ENCODE results near the gene LMO1. TPM values are rescaled to one million over a fixed set of nuclear protein-coding genes. Genes with fewer than 3 reads are reported as not detected.
A peak's percentile ranks its signal among the peaks of the same experiment; 100 is the strongest.

The LMO1 gene
- total RNA-seq (2013; cell fraction: nucleolus; rRNA removed), result not detected in 2 replicates
- total RNA-seq (2014; rRNA removed), result not detected in 2 replicates
- not detected in 2 replicates for total RNA-seq (2014; rRNA removed; fragmentation: Illumina TruSeq; extraction: Trizol)
- total RNA-seq (2021), result not detected in 2 replicates
- not detected for polyA plus RNA-seq (2011; ENCODE audit: low read depth)
- not detected in 2 replicates for polyA plus RNA-seq (2011; rRNA removed)
- polyA plus RNA-seq (2011; cell fraction: cytosol; rRNA removed), result not detected in 2 replicates
- polyA plus RNA-seq (2011; cell fraction: nucleus; rRNA removed), result not detected in 2 replicates
- not detected in 2 replicates for polyA plus RNA-seq (2012)
- not detected in 2 replicates for polyA plus RNA-seq (2014; fragmentation: Illumina TruSeq; extraction: Trizol)
- not detected for polyA plus RNA-seq (2014; fragmentation: Nextera tagmentation; extraction: Ambion mirVana)
- polyA plus RNA-seq (2014; rRNA removed), result not detected in 2 replicates
- polyA plus RNA-seq (2016; fragmentation: Nextera tagmentation; extraction: Ambion mirVana), result not detected
- not detected in 2 replicates for polyA minus RNA-seq (2011; rRNA and poly(A)+ RNA removed)
- not detected in 2 replicates for polyA minus RNA-seq (2011; cell fraction: cytosol; rRNA and poly(A)+ RNA removed)
- polyA minus RNA-seq (2011; cell fraction: nucleus; rRNA and poly(A)+ RNA removed), result not detected in 2 replicates
- percentile 19 among the genes with signal in this experiment for Bru-seq, nascent RNA
- percentile 23 among the genes with signal in this experiment for BruChase-seq, experiment 1, labeled RNA remaining after a 6-hour chase
- BruChase-seq, experiment 2, labeled RNA remaining after a 2-hour chase, result percentile 26 among the genes with signal in this experiment
- long read RNA-seq, experiment 1, result 0 reads
- long read RNA-seq, experiment 2, result 0 reads

DNA sequence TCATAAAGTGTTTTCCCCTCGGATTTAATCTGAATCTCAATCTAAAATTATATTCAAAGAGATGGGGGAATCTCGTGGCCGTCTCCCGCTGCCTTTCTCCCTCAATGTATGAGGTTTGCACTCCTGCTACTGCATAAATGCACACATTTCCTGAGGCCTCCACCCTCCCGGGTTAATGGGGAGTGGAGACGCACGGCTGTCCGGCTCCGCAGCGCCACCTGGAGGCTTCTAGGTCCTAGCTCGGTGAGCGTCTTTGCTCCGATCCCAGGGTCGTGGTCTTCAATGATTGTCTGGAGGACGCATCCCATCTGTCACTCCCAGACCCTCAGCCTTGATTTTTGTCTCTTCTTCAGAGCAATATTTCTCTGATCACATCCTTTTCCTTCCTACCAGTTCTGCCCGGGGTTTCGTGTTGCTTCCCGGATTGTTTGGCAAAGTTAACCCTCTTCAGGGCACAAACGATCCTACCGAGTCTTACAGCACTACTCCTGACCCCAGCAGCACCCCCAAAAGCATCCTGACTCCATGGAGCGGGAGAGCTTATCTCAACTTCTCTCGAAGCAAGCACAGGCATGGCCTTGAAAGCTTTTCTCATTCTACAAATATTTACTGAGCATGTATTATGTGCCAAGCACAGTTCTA is at the start of gene LMO1:
Gene LMO1 (minus strand): TSS at position 110 of the 642 bp plus-strand sequence. CDS start 516 bp downstream, outside the sequence.
- TF ChIP-seq SMC3 (IDR thresholded peaks at IDR 0.05; ENCODE audit: borderline replicate concordance, low read length), result peak; percentile 72
- TF ChIP-seq STAT1 (conservative IDR thresholded peaks at IDR 0.05), result no peak
- TF ChIP-seq EZH2 (IDR thresholded peaks at IDR 0.05; ENCODE audit: borderline replicate concordance, control insufficient read depth, low read depth, low read length), result 0 out of 2 replicates have a peak, but pooled peaks have one; percentile 34
- TF ChIP-seq, protein P1, sequence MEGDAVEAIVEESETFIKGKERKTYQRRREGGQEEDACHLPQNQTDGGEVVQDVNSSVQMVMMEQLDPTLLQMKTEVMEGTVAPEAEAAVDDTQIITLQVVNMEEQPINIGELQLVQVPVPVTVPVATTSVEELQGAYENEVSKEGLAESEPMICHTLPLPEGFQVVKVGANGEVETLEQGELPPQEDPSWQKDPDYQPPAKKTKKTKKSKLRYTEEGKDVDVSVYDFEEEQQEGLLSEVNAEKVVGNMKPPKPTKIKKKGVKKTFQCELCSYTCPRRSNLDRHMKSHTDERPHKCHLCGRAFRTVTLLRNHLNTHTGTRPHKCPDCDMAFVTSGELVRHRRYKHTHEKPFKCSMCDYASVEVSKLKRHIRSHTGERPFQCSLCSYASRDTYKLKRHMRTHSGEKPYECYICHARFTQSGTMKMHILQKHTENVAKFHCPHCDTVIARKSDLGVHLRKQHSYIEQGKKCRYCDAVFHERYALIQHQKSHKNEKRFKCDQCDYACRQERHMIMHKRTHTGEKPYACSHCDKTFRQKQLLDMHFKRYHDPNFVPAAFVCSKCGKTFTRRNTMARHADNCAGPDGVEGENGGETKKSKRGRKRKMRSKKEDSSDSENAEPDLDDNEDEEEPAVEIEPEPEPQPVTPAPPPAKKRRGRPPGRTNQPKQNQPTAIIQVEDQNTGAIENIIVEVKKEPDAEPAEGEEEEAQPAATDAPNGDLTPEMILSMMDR (IDR thresholded peaks at IDR 0.05 in 2 of 3, conservative IDR thresholded peaks at IDR 0.05 in 1 of 3; ENCODE audit: control insufficient read depth in 2 of 3, extremely low read depth in 1 of 3, insufficient read depth in 1 of 3, low read depth in 3 of 3, low read length in 3 of 3), result peak; percentile 83 to 93 (median 92)
- TF ChIP-seq TBL1XR1 (IDR thresholded peaks at IDR 0.05; ENCODE audit: low read depth, low read length), result 0 out of 2 replicates have a peak, but pooled peaks have one; percentile 26
- 0 out of 2 replicates have a peak, but pooled peaks have one; percentile 38 for TF ChIP-seq TCF12 (IDR thresholded peaks at IDR 0.05; ENCODE audit: low read depth, low read length)
- TF ChIP-seq IRF4 (IDR thresholded peaks at IDR 0.05; ENCODE audit: low read depth, low read length), result 0 out of 2 replicates have a peak, but pooled peaks have one; percentile 17
- TF ChIP-seq FOXK2 (IDR thresholded peaks at IDR 0.05), result no peak
- 0 out of 2 replicates have a peak, but pooled peaks have one; percentile 33 for TF ChIP-seq ZSCAN29 (IDR thresholded peaks at IDR 0.05)
- peak; percentile 52 for TF ChIP-seq RAD21 (IDR thresholded peaks at IDR 0.05; ENCODE audit: insufficient read depth, low read depth, low read length)
- no peak for TF ChIP-seq SUPT20H (IDR thresholded peaks at IDR 0.05; ENCODE audit: borderline replicate concordance, control insufficient read depth, low read depth, low read length)
- TF ChIP-seq POU2F2 (IDR thresholded peaks at IDR 0.05; ENCODE audit: borderline replicate concordance, low read depth, low read length), result peak; percentile 28; the same call in 1 of the 3 replicates
- TF ChIP-seq BMI1 (IDR thresholded peaks at IDR 0.05; ENCODE audit: borderline replicate concordance), result no peak
- no peak for TF ChIP-seq BCL11A (IDR thresholded peaks at IDR 0.05; ENCODE audit: low read depth, low read length)
- no peak for TF ChIP-seq CBX5 (IDR thresholded peaks at IDR 0.05; ENCODE audit: low read depth)
- peak; percentile 45; the same call in 1 of the 2 replicates for TF ChIP-seq YY1 (IDR thresholded peaks at IDR 0.05; ENCODE audit: low read depth, low read length)
- no peak for TF ChIP-seq MXI1 (IDR thresholded peaks at IDR 0.05; ENCODE audit: low read depth, low read length)
- Histone ChIP-seq H4K20me1 (ENCODE audit: control insufficient read depth, insufficient read depth) (no peaks in the 10 kb centered on the region), H3K4me3 (peak within 1 kb of the TSS; percentile 50), H3K9me3 (replicated peaks; ENCODE audit: control insufficient read depth, insufficient read depth, low read length) (no peaks in the 10 kb centered on the region), H3K79me2 (ENCODE audit: control insufficient read depth, insufficient read depth, low read length) (no peaks in the 10 kb centered on the region), H2AFZ (ENCODE audit: control insufficient read depth, low read depth, low read length) (peak within 1 kb of the TSS; percentile 28; the same call in 1 of the 2 replicates), H3K4me1 (ENCODE audit: control insufficient read depth, insufficient read depth, low read length) (no peaks in the 10 kb centered on the region), H3K27me3 (replicated peaks in 1 of 2; ENCODE audit: control insufficient read depth in 2 of 2, insufficient read depth in 2 of 2, low read length in 1 of 2) (peaks cover 20 to 24% of the 10 kb centered on the region in 2 experiments), H3K4me2 (ENCODE audit: control insufficient read depth, insufficient read depth) (peak within 1 kb of the TSS; percentile 75; the same call in 1 of the 2 replicates), H3K27ac (ENCODE audit: control insufficient read depth, insufficient read depth) (no peak within 1 kb of the TSS), H3K36me3 (ENCODE audit: control insufficient read depth in 2 of 2, insufficient read depth in 2 of 2, low read length in 1 of 2) (no peaks in the 10 kb centered on the region), H3K9ac (ENCODE audit: control insufficient read depth, insufficient read depth, low read length) (no peak within 1 kb of the TSS)
- intact Hi-C loops (cut with micrococcal nuclease; ENCODE audit: unreplicated experiment) (loop anchor here (1.0 to 5.0 kb wide), 2 partner anchors 39 to 72 kb away; no protein-coding TSS in a partner anchor), in situ Hi-C loops (cut with MboI) (no loop called here)
- POLR2A ChIA-PET, result interaction anchor here (1.0 kb wide), 1 partner anchor 17 kb away, joined by 3 read pairs; no protein-coding TSS in a partner anchor
- DNase-seq (ENCODE audit: low read depth, low spot score) (no peak), FAIRE-seq (peak; percentile 91), ATAC-seq (peak; percentile 87)
- CTCF ChIA-PET, result interaction anchor here (0.6 to 4.4 kb wide), 44 partner anchors 9 to 1166 kb away, joined by 3 to 50 read pairs (median 4); no protein-coding TSS in a partner anchor
- SMC1A ChIA-PET (ENCODE audit: uncharacterized antibody, unreplicated experiment), result interaction anchor here (0.6 to 2.9 kb wide), 17 partner anchors 9 to 303 kb away, joined by 3 to 20 read pairs (median 4); no protein-coding TSS in a partner anchor
- 3% methylated on average over 22 of the region's 22 CpGs for WGBS (ENCODE audit: insufficient coverage, insufficient replicate concordance, low lambda C conversion rate, missing lambda C conversion rate)
- BruUV-seq (replicated peaks), result no TSS peak
- RAD21 ChIA-PET (ENCODE audit: unreplicated experiment), result interaction anchor here (0.6 to 1.9 kb wide), 12 partner anchors 15 to 696 kb away, joined by 3 to 10 read pairs (median 4); no protein-coding TSS in a partner anchor

Measured in GM12878 (cell line).